Ectodermal cell (in vitro differentiated cells): Measurements from ENCODE around the gene ARHGAP15.

Experiments used
- H3K27ac ChIP-seq: 2 replicates; pipeline ENCODE4 v1.7.0; 2013; ENCODE audit warnings: mild to moderate bottlenecking, low read depth, low read length; ENCODE audit not compliant: insufficient read depth, poor library complexity, severe bottlenecking
- H3K27me3 ChIP-seq: 2 replicates; pipeline ENCODE4 v1.7.0; 2013; ENCODE audit warnings: mild to moderate bottlenecking, low read length; ENCODE audit not compliant: insufficient read depth, control insufficient read depth, poor library complexity, severe bottlenecking
- H3K36me3 ChIP-seq: one replicate; pipeline ENCODE4 v1.7.0; 2013; ENCODE audit warnings: low read length; ENCODE audit not compliant: control insufficient read depth, insufficient read depth
- H3K4me1 ChIP-seq: one replicate; pipeline ENCODE4 v1.7.0; 2013; ENCODE audit warnings: low read length; ENCODE audit not compliant: control insufficient read depth, insufficient read depth
- H3K4me3 ChIP-seq: 2 replicates; pipeline ENCODE4 v1.7.0; 2013; ENCODE audit warnings: low read depth, low read length, control low read depth; ENCODE audit not compliant: insufficient read depth
- H3K9me3 ChIP-seq: 2 replicates; pipeline ENCODE4 v1.7.0; 2013; ENCODE audit warnings: mild to moderate bottlenecking, low read length, moderate library complexity; ENCODE audit not compliant: control insufficient read depth
- WGBS, 2 experiments: methylation state at CpG; one replicate each; pipeline ENCODE4 v1.1.7; 2013; ENCODE audit warnings: missing lambda C conversion rate in 2 of 2; 5-methylcytosine and 5-hydroxymethylcytosine counted together

Gene ARHGAP15

GRCh38 chr2:143705108-143705707, 576.0 kb downstream of the ARHGAP15 start:
- no peaks in the 10 kb centered on the region for H3K36me3 ChIP-seq
- H3K4me3 ChIP-seq = no peak overlapping the region
- no peaks in the 10 kb centered on the region for H3K4me1 ChIP-seq
- no peaks in the 10 kb centered on the region for H3K9me3 ChIP-seq
- no peaks in the 10 kb centered on the region for H3K27me3 ChIP-seq
- H3K27ac ChIP-seq = no peak overlapping the region
- WGBS, 2 experiments = 89% methylated on average over 4 to 5 of the region's 6 CpGs

- Histone ChIP-seq H3K4me3 (no peak overlapping the region), H3K9me3 (no peaks in the 10 kb centered on the region), H3K27me3 (no peaks in the 10 kb centered on the region), H3K36me3 (no peaks in the 10 kb centered on the region), H3K4me1 (no peaks in the 10 kb centered on the region), H3K27ac (no peak overlapping the region)
- 96% methylated on average over 2 to 3 of the region's 3 CpGs for WGBS, 2 experiments
These were observed 577.1 kb downstream of the ARHGAP15 start for GRCh38 chr2:143706354-143706753.

GRCh38 chr2:143708682-143709081, 579.5 kb downstream of the ARHGAP15 start:
- Histone ChIP-seq H3K9me3 (no peaks in the 10 kb centered on the region), H3K36me3 (no peaks in the 10 kb centered on the region), H3K27me3 (no peaks in the 10 kb centered on the region), H3K4me1 (no peaks in the 10 kb centered on the region), H3K4me3 (no peak overlapping the region), H3K27ac (no peak overlapping the region)

GRCh38 chr2:143710196-143710595, 581.0 kb downstream of the ARHGAP15 start:
- Histone ChIP-seq H3K36me3 (no peaks in the 10 kb centered on the region), H3K4me1 (no peaks in the 10 kb centered on the region), H3K9me3 (no peaks in the 10 kb centered on the region), H3K4me3 (no peak overlapping the region), H3K27me3 (no peaks in the 10 kb centered on the region), H3K27ac (no peak overlapping the region)
- 100% methylated on average over 1 to 3 of the region's 4 CpGs for WGBS, 2 experiments

GRCh38 chr2:143710879-143711278, 581.7 kb downstream of the ARHGAP15 start:
- H3K9me3 ChIP-seq = no peaks in the 10 kb centered on the region
- no peak overlapping the region for H3K4me3 ChIP-seq
- WGBS, 2 experiments = 100% methylated on average over 2 of the region's 2 CpGs; no CpG with 5 or more reads in 1 of the 2 experiments
- H3K27ac ChIP-seq = no peak overlapping the region
- no peaks in the 10 kb centered on the region for H3K36me3 ChIP-seq
- H3K27me3 ChIP-seq = no peaks in the 10 kb centered on the region
- H3K4me1 ChIP-seq = no peaks in the 10 kb centered on the region

GRCh38 chr2:143716522-143716921, 587.3 kb downstream of the ARHGAP15 start:
- H3K27ac ChIP-seq = no peak overlapping the region
- no peaks in the 10 kb centered on the region for H3K9me3 ChIP-seq
- no peak overlapping the region for H3K4me3 ChIP-seq
- H3K4me1 ChIP-seq = no peaks in the 10 kb centered on the region
- WGBS, 2 experiments = 89 to 100% methylated on average over 1 of the region's 1 CpG
- no peaks in the 10 kb centered on the region for H3K27me3 ChIP-seq
- H3K36me3 ChIP-seq = no peaks in the 10 kb centered on the region

- Histone ChIP-seq H3K36me3 (no peaks in the 10 kb centered on the region), H3K4me3 (no peak overlapping the region), H3K27me3 (no peaks in the 10 kb centered on the region), H3K4me1 (no peaks in the 10 kb centered on the region), H3K27ac (no peak overlapping the region), H3K9me3 (no peaks in the 10 kb centered on the region)
- WGBS, 2 experiments = 93 to 94% methylated on average over 6 of the region's 6 CpGs
These were observed 587.8 kb downstream of the ARHGAP15 start for GRCh38 chr2:143717053-143717452.

GRCh38 chr2:143717536-143718168, 588.4 kb downstream of the ARHGAP15 start:
- no peak overlapping the region for H3K27ac ChIP-seq
- no peaks in the 10 kb centered on the region for H3K36me3 ChIP-seq
- H3K4me3 ChIP-seq = no peak overlapping the region
- no peaks in the 10 kb centered on the region for H3K9me3 ChIP-seq
- H3K4me1 ChIP-seq = no peaks in the 10 kb centered on the region
- H3K27me3 ChIP-seq = no peaks in the 10 kb centered on the region
- 94 to 96% methylated on average over 8 to 10 of the region's 10 CpGs for WGBS, 2 experiments

GRCh38 chr2:143718745-143719144, 589.5 kb downstream of the ARHGAP15 start:
- WGBS, 2 experiments = 91 to 95% methylated on average over 2 of the region's 2 CpGs
- Histone ChIP-seq H3K4me1 (no peaks in the 10 kb centered on the region), H3K36me3 (no peaks in the 10 kb centered on the region), H3K9me3 (no peaks in the 10 kb centered on the region), H3K4me3 (no peak overlapping the region), H3K27ac (no peak overlapping the region), H3K27me3 (no peaks in the 10 kb centered on the region)

- WGBS, 2 experiments = 69 to 72% methylated on average over 2 of the region's 2 CpGs
- Histone ChIP-seq H3K4me1 (no peaks in the 10 kb centered on the region), H3K36me3 (no peaks in the 10 kb centered on the region), H3K27me3 (no peaks in the 10 kb centered on the region), H3K4me3 (no peak overlapping the region), H3K9me3 (no peaks in the 10 kb centered on the region), H3K27ac (no peak overlapping the region)
These were observed 590.2 kb downstream of the ARHGAP15 start for GRCh38 chr2:143719406-143719805.
